AG10803 (cell line): ENCODE results near the gene PLA2R1.

Experiments used
- DNase-seq: peaks from one replicate; pipeline ENCODE4 v3.0.0; 2010; ENCODE audit warnings: low read depth
- H3K4me3 ChIP-seq: 2 replicates; pipeline ENCODE4 v1.5.1; 2011; ENCODE audit warnings: mild to moderate bottlenecking, low read length, control low read depth
- CTCF ChIP-seq: conservative IDR thresholded peaks from 2 replicates; pipeline ENCODE4 v1.5.1; 2011; ENCODE audit warnings: mild to moderate bottlenecking, low read length, control low read depth, inconsistent platforms

PLA2R1 gene

GRCh38 chr2:160054984-160055725 is 7.3 kb downstream of the PLA2R1 start:
- no peak for TF ChIP-seq CTCF
- H3K4me3 ChIP-seq, result no peak overlapping the region
- peak; percentile 81 for DNase-seq

GRCh38 chr2:160053946-160054345 is 8.5 kb downstream of the PLA2R1 start:
- DNase-seq, result no peak
- no peak for TF ChIP-seq CTCF
- no peak overlapping the region for H3K4me3 ChIP-seq

GRCh38 chr2:160052531-160052930 is 9.9 kb downstream of the PLA2R1 start:
- DNase-seq, result no peak

GRCh38 chr2:160051371-160051800 is 11.0 kb downstream of the PLA2R1 start:
- H3K4me3 ChIP-seq, result no peak overlapping the region
- DNase-seq, result peak; percentile 31
- TF ChIP-seq CTCF, result no peak

More at GRCh38 chr2:160052531-160052930, 9.9 kb downstream of the PLA2R1 start:
- no peak for TF ChIP-seq CTCF
- H3K4me3 ChIP-seq, result no peak overlapping the region

- no peak for DNase-seq
- TF ChIP-seq CTCF, result no peak
- no peak overlapping the region for H3K4me3 ChIP-seq
Measured at GRCh38 chr2:160050147-160050546, 12.3 kb downstream of the PLA2R1 start.

- H3K4me3 ChIP-seq, result no peak overlapping the region
- no peak for DNase-seq
- TF ChIP-seq CTCF, result no peak
Measured at GRCh38 chr2:160045703-160046210, 16.7 kb downstream of the PLA2R1 start.

- no peak for DNase-seq
- TF ChIP-seq CTCF, result no peak
- H3K4me3 ChIP-seq, result no peak overlapping the region
Measured at GRCh38 chr2:160044728-160045127, 17.7 kb downstream of the PLA2R1 start.
